ENCODE measurements around the gene MACROD2. TPM values are rescaled to one million over a fixed set of nuclear protein-coding genes. Genes with fewer than 3 reads are reported as not detected.

The MACROD2 gene
- total and polyA plus RNA-seq, 4 donors: 0.66 to 10.5 (median 3.3) TPM

DNA sequence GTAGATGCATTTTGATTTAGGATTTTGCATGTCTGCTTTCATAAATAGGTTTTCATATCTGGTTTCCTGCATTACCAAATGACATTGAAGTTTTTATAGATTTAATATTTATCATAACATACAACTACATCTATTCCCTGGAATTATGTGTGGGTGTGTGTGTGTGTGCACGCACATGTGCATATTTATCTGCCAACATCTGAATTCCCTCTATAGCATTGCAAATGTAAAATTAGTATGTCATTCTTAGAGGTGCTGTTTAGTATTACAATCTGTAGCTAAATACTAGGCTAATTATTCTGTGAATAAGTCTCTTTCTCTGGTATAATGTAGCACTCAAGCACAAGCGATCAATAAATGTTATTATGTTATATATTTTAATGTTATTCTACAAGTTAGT lies 820.0 kb downstream of the MACROD2 start (continued):
- TF ChIP-seq, protein P1, sequence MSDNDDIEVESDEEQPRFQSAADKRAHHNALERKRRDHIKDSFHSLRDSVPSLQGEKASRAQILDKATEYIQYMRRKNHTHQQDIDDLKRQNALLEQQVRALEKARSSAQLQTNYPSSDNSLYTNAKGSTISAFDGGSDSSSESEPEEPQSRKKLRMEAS (IDR thresholded peaks at IDR 0.05): no peak
- TF ChIP-seq FOXA1 (IDR thresholded peaks at IDR 0.05): no peak

DNA sequence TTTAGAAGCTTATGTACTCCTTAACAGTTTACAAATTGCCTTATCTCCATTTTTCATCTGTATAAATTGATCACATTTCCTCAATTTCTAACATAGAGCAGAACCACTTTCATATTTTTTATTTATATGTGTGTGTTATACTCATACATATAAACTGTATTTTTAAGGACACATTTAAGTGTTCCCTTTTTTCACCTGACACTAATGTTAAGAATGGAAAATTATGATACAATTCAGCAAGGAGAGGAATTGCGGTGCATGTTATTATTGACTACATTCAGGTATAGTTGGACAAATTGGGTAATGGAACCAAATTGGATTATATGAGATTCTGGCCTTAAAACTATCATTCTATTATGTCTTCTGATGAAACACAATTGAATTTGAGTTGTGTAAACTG lies 821.2 kb downstream of the MACROD2 start:
- no peaks in the 10 kb centered on the region for H3K4me1 ChIP-seq (ENCODE audit: control insufficient read depth in 4 of 4, insufficient read depth in 4 of 4, low read length in 3 of 4)
- H3K27me3 ChIP-seq (ENCODE audit: control insufficient read depth in 4 of 4, insufficient read depth in 4 of 4, low read length in 3 of 4): no peaks in the 10 kb centered on the region
- no peaks in the 10 kb centered on the region for H3K36me3 ChIP-seq (ENCODE audit: control insufficient read depth in 4 of 4, insufficient read depth in 3 of 4, low read depth in 1 of 4, low read length in 3 of 4)
- TF ChIP-seq FOXA1 (IDR thresholded peaks at IDR 0.05) (no peak), TAF1 (conservative IDR thresholded peaks at IDR 0.05) (no peak), JUND (IDR thresholded peaks at IDR 0.05) (no peak), HNF4A (conservative IDR thresholded peaks at IDR 0.05) (no peak), NR2F2 (IDR thresholded peaks at IDR 0.05) (no peak), ATF3 (IDR thresholded peaks at IDR 0.05) (no peak)
- TF ChIP-seq, protein P1 (IDR thresholded peaks at IDR 0.05): no peak
- no peaks in the 10 kb centered on the region for H3K9me3 ChIP-seq (ENCODE audit: control insufficient read depth in 4 of 4, low read length in 3 of 4)
- 99% methylated on average over 1 of the region's 1 CpG for WGBS
- no peak overlapping the region for H3K4me3 ChIP-seq (ENCODE audit: low read depth in 1 of 3, low read length in 3 of 3)
- no peak for DNase-seq (ENCODE audit: low spot score)
- no peak overlapping the region for H3K27ac ChIP-seq (ENCODE audit: low read depth in 1 of 2, low read length in 2 of 2)
- H3K9ac ChIP-seq (ENCODE audit: low read depth in 1 of 2, low read length in 2 of 2): no peak overlapping the region

- H3K36me3 ChIP-seq (ENCODE audit: control insufficient read depth in 4 of 4, insufficient read depth in 3 of 4, low read depth in 1 of 4, low read length in 3 of 4): no peaks in the 10 kb centered on the region
- DNase-seq (ENCODE audit: low spot score): no peak
- H3K9me3 ChIP-seq (ENCODE audit: control insufficient read depth in 4 of 4, low read length in 3 of 4): no peaks in the 10 kb centered on the region
- TF ChIP-seq ZBTB33 (IDR thresholded peaks at IDR 0.05) (no peak), HNF4A (conservative IDR thresholded peaks at IDR 0.05) (no peak), EGR1 (IDR thresholded peaks at IDR 0.05; ENCODE audit: low read depth in 2 of 2) (no peak), GABPA (IDR thresholded peaks at IDR 0.05 in 1 of 2, conservative IDR thresholded peaks at IDR 0.05 in 1 of 2) (no peak), NR2F2 (IDR thresholded peaks at IDR 0.05) (no peak), YY1 (IDR thresholded peaks at IDR 0.05) (no peak)
- TF ChIP-seq, protein P1 (IDR thresholded peaks at IDR 0.05): no peak
- H3K27ac ChIP-seq (ENCODE audit: low read depth in 1 of 2, low read length in 2 of 2): no peak overlapping the region
- no peaks in the 10 kb centered on the region for H3K27me3 ChIP-seq (ENCODE audit: control insufficient read depth in 4 of 4, insufficient read depth in 4 of 4, low read length in 3 of 4)
- 77% methylated on average over 3 of the region's 3 CpGs for WGBS
- H3K9ac ChIP-seq (ENCODE audit: low read depth in 1 of 2, low read length in 2 of 2): no peak overlapping the region
- no peaks in the 10 kb centered on the region for H3K4me1 ChIP-seq (ENCODE audit: control insufficient read depth in 4 of 4, insufficient read depth in 4 of 4, low read length in 3 of 4)
- no peak overlapping the region for H3K4me3 ChIP-seq (ENCODE audit: low read depth in 1 of 3, low read length in 3 of 3)
Observed at GRCh38 chr20:14817101-14817500, 821.8 kb downstream of the MACROD2 start.

DNA sequence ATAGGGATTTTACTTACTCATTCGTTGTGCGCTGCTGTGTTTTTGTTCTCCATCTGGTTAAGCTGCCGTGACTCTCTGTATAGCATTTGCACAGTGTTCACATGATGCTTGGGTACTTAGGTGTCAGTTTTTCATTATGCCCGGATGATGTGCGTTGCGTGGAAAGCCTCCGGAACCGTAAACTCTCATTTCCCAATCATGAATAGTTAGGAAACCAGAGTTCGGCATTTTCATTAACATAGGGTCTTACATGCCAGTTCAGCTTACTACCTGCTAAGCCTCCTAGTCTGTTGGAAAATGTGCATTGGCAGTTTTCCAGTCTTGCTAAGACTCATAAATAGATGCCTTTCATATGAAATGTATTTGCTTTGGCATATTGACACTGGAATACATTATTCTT lies 825.5 kb downstream of the MACROD2 start:
- no peak for DNase-seq (ENCODE audit: low spot score)
- H3K9me3 ChIP-seq (ENCODE audit: control insufficient read depth in 4 of 4, low read length in 3 of 4): no peaks in the 10 kb centered on the region
- TF ChIP-seq ATF3 (IDR thresholded peaks at IDR 0.05): no peak
- no peak for TF ChIP-seq GABPA (IDR thresholded peaks at IDR 0.05 in 1 of 2, conservative IDR thresholded peaks at IDR 0.05 in 1 of 2)
- TF ChIP-seq YY1 (IDR thresholded peaks at IDR 0.05): no peak
- no peak for TF ChIP-seq ZBTB33 (IDR thresholded peaks at IDR 0.05)
- TF ChIP-seq RXRA (IDR thresholded peaks at IDR 0.05): no peak
- TF ChIP-seq HNF4G (IDR thresholded peaks at IDR 0.05): no peak
- TF ChIP-seq, protein P2, sequence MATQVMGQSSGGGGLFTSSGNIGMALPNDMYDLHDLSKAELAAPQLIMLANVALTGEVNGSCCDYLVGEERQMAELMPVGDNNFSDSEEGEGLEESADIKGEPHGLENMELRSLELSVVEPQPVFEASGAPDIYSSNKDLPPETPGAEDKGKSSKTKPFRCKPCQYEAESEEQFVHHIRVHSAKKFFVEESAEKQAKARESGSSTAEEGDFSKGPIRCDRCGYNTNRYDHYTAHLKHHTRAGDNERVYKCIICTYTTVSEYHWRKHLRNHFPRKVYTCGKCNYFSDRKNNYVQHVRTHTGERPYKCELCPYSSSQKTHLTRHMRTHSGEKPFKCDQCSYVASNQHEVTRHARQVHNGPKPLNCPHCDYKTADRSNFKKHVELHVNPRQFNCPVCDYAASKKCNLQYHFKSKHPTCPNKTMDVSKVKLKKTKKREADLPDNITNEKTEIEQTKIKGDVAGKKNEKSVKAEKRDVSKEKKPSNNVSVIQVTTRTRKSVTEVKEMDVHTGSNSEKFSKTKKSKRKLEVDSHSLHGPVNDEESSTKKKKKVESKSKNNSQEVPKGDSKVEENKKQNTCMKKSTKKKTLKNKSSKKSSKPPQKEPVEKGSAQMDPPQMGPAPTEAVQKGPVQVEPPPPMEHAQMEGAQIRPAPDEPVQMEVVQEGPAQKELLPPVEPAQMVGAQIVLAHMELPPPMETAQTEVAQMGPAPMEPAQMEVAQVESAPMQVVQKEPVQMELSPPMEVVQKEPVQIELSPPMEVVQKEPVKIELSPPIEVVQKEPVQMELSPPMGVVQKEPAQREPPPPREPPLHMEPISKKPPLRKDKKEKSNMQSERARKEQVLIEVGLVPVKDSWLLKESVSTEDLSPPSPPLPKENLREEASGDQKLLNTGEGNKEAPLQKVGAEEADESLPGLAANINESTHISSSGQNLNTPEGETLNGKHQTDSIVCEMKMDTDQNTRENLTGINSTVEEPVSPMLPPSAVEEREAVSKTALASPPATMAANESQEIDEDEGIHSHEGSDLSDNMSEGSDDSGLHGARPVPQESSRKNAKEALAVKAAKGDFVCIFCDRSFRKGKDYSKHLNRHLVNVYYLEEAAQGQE (IDR thresholded peaks at IDR 0.05): no peak
- no peak for TF ChIP-seq JUND (IDR thresholded peaks at IDR 0.05)
- no peak for TF ChIP-seq EGR1 (IDR thresholded peaks at IDR 0.05; ENCODE audit: low read depth in 2 of 2)
- no peak for TF ChIP-seq NR2F2 (IDR thresholded peaks at IDR 0.05)
- H3K4me3 ChIP-seq (ENCODE audit: low read depth in 1 of 3, low read length in 3 of 3): no peak overlapping the region
- no peak overlapping the region for H3K9ac ChIP-seq (ENCODE audit: low read depth in 1 of 2, low read length in 2 of 2)
- H3K4me1 ChIP-seq (ENCODE audit: control insufficient read depth in 4 of 4, insufficient read depth in 4 of 4, low read length in 3 of 4): no peaks in the 10 kb centered on the region
- H3K27me3 ChIP-seq (ENCODE audit: control insufficient read depth in 4 of 4, insufficient read depth in 4 of 4, low read length in 3 of 4): no peaks in the 10 kb centered on the region
- H3K27ac ChIP-seq (ENCODE audit: low read depth in 1 of 2, low read length in 2 of 2): no peak overlapping the region
- 97% methylated on average over 9 of the region's 9 CpGs for WGBS
- H3K36me3 ChIP-seq (ENCODE audit: control insufficient read depth in 4 of 4, insufficient read depth in 3 of 4, low read depth in 1 of 4, low read length in 3 of 4): no peaks in the 10 kb centered on the region

All from liver (tissue), 9 donors.